Measurements from ENCODE around the gene RASL11A.
"Not testable (repeated sequence)": the region's sequence is repeated elsewhere in the genome, so short reads cannot be mapped to it uniquely, and the experiment has no call there.

The RASL11A gene

GRCh38 chr13:27269114-27269665 lies 1.4 kb upstream of the RASL11A start:
- no peak for DNase-seq

- DNase-seq = no peak
Observed at GRCh38 chr13:27271570-27272096, 1.0 kb downstream of the RASL11A start.

- no peak for DNase-seq
Observed at GRCh38 chr13:27273658-27274425, 3.2 kb downstream of the RASL11A start.

- DNase-seq = no peak
Observed at GRCh38 chr13:27274631-27275030, 4.0 kb downstream of the RASL11A start.

GRCh38 chr13:27276188-27276587 lies 5.6 kb downstream of the RASL11A start:
- DNase-seq = no peak

GRCh38 chr13:27279506-27279905 lies 8.9 kb downstream of the RASL11A start:
- DNase-seq = no peak

- DNase-seq = no peak
Observed at GRCh38 chr13:27280009-27280656, 9.5 kb downstream of the RASL11A start.

- no peak for DNase-seq
Observed at GRCh38 chr13:27280841-27281240, 10.2 kb downstream of the RASL11A start.

- no peak for DNase-seq
Observed at GRCh38 chr13:27281420-27281819, 10.8 kb downstream of the RASL11A start.

- no peak for DNase-seq
Observed at GRCh38 chr13:27283906-27284493, 13.4 kb downstream of the RASL11A start.

- no peak for DNase-seq
Observed at GRCh38 chr13:27288392-27288791, 17.8 kb downstream of the RASL11A start.

GRCh38 chr13:27289011-27289665 lies 18.5 kb downstream of the RASL11A start:
- no peak for DNase-seq

GRCh38 chr13:27290715-27291114 lies 20.1 kb downstream of the RASL11A start:
- DNase-seq = no peak

- not testable (repeated sequence) for DNase-seq
Observed at GRCh38 chr13:27291967-27292366, 21.3 kb downstream of the RASL11A start.

GRCh38 chr13:27293076-27293691 lies 22.6 kb downstream of the RASL11A start:
- no peak for DNase-seq

GRCh38 chr13:27293873-27294515 lies 23.4 kb downstream of the RASL11A start:
- DNase-seq = no peak

- DNase-seq = peak; percentile 27
Observed at GRCh38 chr13:27295096-27295495, 24.5 kb downstream of the RASL11A start.

- DNase-seq = no peak
Observed at GRCh38 chr13:27295660-27296059, 25.0 kb downstream of the RASL11A start.

- DNase-seq = no peak
Observed at GRCh38 chr13:27296496-27296895, 25.9 kb downstream of the RASL11A start.

GRCh38 chr13:27298849-27299248 lies 28.2 kb downstream of the RASL11A start:
- DNase-seq = no peak

- not testable (repeated sequence) for DNase-seq
Observed at GRCh38 chr13:27300406-27300805, 29.8 kb downstream of the RASL11A start.
